HG03439 (cell line): Measurements from ENCODE around the gene DTD1.
"Not testable (repeated sequence)": the region's sequence is repeated elsewhere in the genome, so short reads cannot be mapped to it uniquely, and the experiment has no call there.

Experiments used
- ATAC-seq: cut with Tn5 transposase; IDR thresholded peaks from one replicate; pipeline ENCODE4 v1.9.1; 2021; ENCODE audit warnings: mild to moderate bottlenecking, moderate library complexity; ENCODE audit not compliant: unreplicated experiment

Gene DTD1

DNA sequence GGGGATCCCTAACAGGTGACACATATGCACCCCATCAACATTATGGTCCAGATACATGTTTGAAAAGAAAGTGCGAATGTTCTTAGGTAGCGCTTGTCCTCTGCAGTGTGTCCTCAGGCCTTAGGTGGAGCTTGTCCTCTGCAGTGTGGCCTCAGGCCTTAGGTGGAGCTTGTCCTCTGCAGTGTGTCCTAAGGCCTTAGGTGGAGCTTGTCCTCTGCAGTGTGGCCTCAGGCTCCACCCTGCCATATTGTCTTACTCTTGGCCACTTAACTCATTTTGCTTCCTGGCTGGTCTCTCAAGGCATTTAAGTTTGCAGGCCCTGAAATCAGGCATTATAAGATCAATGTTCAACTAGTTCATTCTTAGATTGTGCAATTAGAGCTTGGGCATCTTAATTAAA, 151.0 kb downstream of the DTD1 start:
- no peak for ATAC-seq

DNA sequence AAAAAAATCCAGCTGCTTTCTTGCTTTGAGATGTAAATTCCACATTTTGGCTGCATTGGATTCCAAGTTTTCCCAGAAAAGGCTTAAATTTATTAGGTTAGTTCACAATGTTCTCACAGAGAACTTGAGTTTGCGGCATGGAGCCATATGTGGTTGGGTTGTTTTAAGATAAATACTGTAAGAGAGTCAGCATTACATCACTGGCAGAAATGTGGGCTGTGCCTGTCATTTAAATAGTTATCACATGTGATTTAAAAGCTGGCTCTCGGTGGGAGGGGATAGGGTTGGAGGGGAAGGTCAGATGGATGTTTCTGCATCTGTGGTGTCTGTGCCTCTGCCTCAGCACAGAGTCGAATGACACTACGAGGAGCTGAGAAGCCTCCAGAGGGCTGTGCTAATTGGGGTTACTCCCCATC, 151.9 kb downstream of the DTD1 start:
- ATAC-seq = no peak

DNA sequence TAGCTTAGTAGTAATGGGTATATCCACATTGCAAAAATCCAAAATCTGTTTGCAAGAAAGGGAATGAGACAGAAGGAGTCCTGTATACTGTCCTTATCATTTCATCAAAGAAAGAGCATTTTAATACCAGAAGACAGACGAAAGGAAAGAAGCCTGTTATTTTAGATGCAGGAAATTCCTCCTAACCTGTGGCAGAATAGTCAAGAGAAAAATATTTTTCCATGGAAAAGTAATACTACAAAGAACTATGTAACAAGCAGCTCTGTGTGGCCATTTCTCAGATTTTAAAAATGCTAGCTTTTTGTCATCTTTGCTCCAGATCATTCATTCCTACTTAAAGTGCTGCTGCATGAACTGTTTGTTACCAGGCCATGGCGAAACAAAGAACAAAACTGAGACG, 152.9 kb downstream of the DTD1 start:
- no peak for ATAC-seq

DNA sequence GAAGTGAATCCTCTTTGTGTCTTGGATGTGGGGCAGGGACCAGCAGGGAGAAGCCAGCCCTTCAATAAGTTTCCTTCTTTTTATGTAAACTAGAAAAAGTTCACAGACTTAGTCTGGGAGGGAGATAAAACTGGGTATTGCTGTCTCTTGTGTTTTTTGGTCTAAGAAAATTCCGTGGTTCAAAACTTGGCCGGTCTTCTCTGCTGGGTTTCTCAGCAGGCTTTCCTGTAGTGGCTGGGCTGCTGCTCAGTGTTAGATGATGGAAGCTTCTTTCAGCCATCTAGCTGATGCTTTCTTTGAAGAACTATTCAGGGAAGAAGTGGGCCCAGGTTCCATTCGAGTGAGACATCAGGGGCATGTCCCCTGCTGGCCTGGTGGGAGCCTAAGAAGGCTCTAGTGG, 155.0 kb downstream of the DTD1 start:
- no peak for ATAC-seq

DNA sequence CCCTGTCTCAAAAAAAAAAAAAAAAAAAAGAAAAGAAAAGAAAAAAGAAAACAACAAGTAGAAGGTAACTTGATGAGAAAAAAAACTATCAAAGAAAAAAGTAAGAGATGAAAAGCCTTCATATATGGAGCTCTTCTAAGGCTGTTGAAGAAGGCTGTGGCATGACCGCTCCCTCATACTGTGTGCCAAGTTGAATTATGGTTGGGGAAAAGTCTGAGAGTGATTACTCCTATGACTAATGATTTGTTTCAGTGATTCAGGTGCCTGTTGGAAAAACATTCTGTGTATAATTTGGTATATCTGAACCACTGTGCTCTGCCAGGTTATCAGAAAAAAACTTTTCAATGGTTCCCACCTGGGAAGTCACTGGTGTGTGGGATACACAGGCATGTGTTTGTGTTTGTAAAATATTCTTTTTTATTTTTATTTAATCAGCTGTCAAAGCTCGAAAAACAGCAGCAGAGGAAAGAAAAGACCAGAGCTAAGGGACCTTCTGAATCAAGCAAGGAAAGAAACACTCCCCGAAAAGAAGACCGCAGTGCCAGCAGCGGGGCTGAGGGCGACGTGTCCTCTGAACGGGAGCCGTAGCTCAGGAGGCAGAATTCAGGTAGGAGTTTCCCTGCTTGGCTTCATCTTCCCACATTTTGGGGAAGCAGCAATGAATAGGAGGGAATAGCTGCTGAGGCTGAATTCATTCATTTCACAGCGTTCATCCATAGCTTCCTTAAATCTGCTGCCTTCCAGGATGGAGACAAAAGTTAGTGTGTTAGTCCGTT, 156.0 kb downstream of the DTD1 start:
- no peak for ATAC-seq

DNA sequence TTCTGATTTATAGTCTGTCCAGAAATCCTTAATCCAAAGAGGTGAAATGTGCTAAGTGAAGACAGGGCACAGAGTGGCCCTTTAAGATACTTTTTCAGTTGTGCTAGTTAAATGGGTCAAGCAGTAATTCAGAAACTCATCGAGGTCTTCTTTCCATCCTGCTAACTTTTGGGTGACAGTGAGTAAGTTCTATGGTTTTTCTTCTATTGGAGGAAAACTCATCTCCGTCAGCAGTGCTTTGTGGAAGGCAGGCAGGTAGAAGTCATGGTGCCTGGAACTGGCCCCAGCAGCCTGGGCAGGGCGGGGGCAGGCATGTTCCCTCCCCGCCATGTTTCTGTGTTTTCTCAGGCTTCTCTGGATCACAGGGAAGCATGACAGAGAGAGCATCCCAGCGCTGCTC, 159.2 kb downstream of the DTD1 start:
- no peak for ATAC-seq

DNA sequence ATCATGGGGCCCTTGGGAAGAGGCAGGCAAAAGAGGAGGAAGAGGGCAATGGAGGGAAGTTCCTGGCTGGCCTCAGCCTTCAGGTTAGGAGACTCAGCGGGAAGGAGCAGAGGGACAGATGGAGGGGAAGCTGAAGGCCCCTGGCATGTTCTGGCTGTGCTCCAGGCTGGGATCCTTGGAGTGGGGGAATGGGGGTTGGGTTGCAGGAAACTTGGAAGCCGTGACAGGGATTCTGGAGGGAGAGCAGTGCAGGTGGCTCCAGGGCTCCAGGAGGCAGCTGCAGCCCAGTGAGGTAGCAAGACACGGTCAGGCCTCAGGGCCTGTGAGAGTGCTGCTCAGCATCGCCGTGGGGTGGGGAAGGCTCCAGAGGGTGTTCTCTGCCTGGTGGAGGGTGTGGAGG, 161.1 kb downstream of the DTD1 start:
- no peak for ATAC-seq

DNA sequence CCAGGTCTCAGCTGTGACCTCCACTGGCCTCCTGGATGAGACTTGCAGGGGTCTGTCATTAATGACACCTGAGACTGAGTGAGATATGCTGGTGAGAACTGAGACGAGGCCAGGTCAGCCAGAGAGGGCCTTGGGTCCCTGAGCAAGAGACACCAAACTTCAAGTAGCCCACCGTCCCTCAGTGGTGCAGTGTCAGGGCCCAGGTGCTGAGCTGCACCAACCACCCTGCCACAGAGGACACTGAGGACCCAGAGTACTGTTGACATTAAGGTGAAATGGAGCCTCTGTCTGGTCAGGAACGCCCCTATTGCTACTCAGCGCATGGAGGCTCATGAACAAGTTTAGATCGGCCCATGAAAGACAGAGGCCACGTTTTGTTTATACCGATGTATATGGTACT, 161.7 kb downstream of the DTD1 start:
- no peak for ATAC-seq

DNA sequence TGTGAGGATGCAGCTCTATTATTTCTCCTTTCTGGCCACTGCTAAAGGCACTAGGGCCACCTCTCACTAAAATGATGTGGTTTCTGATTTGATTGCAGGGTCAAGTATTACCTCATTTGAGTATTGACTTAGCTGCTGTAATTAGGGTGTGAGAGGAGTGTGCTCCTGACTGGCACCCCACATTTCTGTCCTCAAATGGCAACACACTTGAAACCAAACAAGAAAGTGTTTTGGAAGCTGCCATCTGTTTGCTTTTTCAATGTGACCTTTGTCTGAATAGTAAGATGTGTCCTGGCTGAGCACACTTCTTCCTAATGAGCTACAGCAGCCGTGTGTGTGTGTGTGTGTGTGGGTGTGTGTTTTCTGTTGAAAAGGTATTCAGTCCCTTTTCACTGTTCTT, 162.9 kb downstream of the DTD1 start:
- no peak for ATAC-seq

DNA sequence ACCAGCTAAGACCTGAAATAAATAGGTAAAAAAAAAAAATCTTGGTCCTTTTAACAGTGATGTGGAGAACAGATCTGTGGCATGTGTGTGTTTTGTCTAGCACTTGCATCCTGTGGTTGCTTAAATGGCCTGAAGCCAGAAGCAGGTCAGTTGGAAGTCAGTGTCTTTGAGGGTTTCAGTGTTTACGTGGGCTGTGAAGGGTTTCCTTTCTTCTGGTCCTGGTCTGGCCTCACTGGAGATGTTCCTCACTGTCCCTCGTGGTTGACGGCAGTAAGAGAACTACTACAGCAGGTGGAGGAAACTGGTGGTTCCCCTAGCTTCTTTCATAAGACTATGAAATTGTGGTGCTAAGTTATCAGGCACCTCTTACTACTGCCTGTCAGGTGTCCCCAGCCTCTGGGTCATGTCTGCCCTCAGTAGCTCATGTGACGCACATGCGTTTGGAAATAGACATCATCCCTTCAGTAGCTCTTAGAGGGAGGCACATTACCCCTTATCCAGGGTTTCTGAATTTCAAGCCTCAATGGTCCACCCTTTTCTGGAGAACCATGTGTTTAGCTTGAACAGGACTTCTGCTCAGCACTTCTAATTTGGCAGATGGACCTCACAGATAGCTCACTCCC, 166.3 kb downstream of the DTD1 start:
- peak; percentile 97 for ATAC-seq

DNA sequence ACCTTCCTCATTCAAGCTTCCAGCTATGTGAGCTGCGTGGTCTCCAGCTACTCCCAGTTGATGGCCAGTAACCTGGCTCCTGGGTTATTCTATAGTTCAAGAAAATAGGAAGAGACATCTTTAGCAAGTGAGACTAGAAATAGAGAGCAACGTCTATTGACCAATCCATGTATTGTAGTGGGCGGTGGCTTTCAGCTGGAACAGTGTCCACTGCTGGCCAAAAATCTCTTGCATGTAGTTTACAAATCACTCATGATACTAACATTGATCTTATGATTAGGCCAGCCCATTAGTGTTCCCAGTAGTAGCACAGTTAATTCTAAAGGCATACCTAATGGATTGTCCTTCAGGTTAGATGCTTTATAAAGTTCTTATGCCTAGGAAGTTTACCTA, 166.8 kb downstream of the DTD1 start:
- no peak for ATAC-seq

DNA sequence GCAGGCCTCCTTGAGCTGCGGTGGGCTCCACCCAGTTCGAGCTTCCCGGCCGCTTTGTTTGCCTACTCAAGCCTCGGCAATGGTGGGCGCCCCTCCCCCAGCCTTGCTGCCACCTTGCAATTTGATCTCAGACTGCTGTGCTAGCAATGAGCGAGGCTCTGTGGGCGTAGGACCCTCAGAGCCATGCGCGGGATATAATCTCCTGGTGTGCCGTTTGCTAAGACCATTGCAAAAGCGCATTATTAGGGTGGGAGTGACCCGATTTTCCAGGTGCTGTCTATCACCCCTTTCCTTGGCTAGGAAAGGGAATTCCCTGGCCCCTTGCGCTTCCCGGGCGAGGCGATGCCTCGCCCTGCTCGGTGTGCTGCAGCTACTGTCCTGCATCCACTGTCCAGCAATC, 173.0 kb downstream of the DTD1 start:
- ATAC-seq = not testable (repeated sequence)

DNA sequence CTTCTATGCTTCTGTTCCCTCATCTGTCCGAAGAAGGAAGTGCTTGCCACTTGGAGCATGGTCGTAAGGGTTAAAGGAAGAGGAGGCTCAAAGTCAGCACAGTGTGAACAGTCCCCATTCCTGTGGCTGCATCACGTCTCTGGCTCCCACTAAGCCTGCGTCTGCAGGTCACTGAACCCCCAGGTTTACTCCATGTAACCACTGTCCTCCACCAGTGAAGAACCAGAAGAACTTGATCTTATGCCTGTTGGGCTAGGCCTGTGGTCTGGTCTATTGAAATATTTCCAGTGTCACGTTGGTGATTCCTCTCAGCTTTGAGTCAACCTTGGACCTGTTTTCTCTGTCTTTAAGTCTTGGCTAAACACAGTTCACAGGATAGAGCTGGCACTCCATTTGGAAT, 179.8 kb downstream of the DTD1 start:
- no peak for ATAC-seq

DNA sequence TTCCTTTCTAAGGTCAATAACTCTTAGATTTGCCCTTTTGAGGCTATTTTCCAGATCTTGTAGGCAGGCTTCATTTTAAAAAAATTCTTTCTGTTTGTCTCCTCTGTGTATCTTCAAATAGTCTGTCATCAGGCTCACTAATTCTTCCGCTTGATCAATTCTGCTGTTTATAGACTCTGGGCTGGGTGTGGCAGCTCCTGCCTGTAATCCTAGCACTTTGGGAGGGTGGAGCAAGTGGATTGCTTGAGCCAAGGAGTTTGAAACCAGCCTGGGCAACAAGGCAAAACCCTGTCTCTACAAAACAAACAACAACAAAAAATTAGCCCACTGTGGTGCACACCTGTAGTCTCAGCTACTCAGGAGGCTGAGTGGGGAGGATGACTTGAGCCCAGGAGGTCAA, 185.7 kb downstream of the DTD1 start:
- no peak for ATAC-seq

DNA sequence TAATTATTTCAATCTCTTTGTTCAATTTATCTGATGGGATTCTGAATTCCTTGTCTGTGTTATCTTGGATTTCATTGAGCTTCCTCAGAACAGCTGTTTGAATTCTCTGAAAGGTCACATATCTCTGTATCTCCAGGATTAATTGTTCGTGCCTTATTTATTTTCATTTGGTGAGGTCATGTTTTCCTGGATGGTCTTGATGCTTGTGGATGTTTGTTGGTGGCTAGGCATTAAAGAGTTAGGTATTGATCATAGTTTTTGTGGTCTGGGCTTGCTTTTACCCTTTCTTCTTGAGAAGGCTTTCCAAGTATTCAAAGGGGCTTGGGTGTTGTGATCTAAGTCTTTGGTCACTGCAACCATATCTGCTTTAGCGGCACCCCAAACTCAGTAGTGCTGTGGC, 186.4 kb downstream of the DTD1 start:
- ATAC-seq = no peak

DNA sequence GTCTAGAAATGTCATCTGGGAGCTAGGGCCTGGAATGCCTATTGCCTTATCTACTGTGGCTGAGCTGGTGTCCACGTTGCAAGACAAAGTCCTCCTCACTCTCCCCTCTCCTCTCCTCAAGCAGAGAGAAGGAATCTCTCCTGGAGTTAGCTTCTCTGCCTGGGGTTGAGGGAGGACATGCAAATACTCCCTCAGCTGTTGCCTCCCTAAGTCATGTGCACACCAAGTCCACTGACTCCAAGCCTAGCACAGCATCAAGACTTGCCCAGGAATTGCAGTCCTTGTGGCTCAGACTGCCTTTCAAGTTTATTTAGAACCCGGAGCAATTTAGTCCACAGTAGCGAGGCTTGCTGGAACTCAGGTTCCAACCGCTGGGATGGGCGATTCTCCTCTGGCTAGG, 187.8 kb downstream of the DTD1 start:
- no peak for ATAC-seq

DNA sequence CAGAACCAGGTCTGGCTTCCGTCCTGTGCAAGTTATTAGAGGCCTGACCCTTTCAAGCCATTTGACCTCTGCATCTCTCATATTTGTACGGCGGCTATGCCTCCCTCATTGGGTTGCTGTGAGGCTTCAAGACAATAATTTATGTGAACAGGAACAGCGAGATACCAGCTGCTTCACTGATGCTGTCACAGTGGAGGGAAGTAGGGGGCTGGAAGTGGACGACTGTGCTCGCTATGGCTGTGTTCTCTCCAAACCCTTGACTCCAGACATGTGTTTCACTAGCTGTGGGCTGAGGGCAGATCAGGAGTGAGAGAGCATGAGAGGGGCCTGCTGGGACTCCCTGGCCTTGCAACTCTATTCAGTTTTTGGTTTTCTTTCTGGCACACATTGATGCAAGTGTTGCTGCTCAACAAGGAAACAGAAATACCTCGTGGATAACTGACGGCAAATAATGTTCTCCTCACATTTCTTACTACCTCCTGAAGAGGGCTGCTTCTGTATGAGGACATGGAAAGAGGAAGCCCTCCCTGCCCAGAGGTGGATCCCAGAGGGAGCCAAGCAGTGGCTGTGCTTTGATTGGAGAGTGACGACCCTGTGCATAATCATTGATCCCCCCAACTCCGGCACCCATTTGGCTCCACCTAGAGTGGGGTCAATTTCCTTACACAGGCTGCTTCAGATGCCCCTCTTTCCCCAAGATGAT, 191.0 kb downstream of the DTD1 start:
- ATAC-seq = no peak

DNA sequence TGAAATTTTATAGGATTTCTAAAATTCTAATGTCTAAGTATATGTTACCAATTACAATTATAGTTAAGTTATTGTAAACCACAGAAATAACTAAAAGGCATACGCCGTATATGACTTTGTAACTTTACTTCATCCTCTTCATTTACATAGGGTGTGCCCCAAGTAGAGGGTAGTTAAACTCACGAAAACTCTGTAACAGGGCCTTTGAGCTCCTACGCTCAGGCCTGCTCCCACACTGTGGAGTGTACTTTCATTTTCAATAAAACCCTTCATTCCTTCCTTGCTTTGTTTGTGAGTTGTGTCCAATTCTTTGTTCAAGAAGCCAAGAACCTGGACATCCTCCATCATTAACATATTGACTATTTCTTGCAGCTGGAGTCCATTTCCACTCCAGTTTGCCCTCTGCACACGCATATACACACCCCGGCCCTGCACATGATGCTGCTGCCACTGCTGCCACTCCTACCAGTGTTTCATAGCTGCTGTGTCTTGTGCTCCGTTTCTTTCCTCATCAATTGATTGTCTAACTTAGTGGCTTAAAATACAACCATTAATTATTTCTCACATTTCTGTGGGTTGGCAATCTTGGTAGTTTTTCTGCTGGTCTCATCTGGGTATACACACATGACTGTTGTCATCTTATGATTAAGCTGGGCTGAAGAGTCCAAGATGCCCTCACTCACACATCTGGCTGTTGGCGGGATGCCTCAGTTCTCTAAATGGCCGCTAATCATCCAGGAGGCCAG, 192.7 kb downstream of the DTD1 start:
- no peak for ATAC-seq

DNA sequence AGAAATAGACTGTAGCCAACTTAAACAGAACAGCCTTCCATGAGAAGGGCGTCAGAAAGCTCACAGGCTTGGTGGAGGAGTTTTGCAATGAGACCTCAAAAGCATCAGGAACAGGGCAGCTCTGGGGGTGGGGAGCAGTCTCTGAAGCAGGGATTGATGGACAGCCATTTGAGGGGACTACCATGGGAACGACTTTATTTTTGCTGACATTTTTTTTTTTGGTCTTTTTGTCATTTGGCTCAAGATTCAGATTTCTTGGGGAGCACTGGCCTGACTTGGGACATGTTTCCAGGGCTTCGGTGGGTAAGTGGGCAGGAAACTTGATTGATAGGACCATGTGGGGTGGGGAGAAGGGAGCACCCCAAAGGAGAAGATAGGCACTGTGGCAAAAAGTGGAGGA, 193.7 kb downstream of the DTD1 start:
- no peak for ATAC-seq

DNA sequence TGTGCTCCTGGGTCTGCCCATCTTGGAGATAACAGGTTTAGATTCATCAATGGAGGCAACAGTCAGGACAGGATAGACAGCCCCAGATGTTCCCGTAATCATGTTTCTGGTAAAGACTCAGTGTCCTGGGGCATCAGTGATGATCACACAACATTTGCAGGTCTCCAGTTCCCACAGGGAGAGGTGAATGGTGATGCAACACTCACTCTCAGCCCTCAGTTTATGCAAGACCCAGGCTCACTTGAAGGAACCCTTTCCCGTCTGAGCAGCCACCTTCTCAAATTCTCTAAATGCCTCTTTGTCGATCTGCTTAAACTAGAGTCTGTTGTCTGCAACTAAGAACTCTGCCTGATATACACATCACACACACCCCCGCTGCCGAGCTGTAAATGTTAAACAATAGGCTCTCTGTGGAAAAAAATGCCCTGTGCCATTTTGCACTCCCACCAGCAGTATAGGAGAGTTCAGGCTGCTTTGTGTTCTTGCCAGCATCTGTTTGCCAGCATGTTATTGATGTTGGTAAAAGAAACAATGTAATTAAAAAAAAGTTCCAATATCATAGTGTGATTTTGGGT, 195.6 kb downstream of the DTD1 start:
- ATAC-seq = no peak

DNA sequence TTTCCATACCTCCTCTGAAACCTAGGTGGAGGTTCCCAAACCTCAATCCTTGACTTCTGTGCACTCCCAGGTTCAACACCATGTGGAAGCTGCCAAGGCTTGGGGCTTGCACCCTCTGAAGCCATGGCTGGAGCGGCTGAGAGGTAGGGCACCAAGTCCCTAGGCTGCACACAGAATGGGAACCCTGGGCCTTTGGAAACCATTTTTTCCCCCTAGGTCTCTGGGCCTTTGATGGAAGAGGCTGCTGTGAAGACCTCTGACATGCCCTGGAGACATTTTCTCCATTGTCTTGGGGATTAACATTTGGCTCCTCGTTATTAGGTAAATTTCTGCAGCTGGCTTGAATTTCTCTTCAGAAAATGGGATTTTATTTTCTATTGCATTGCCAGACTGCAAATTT, 199.2 kb downstream of the DTD1 start:
- ATAC-seq = not testable (repeated sequence)
